ENCODE measurements around the gene GABRR1. TPM values are rescaled to one million over a fixed set of nuclear protein-coding genes. Genes with fewer than 3 reads are reported as not detected.

GABRR1 gene
- total RNA-seq, 4 donors from 2014 or later: 0.31 TPM; not detected in 3

DNA sequence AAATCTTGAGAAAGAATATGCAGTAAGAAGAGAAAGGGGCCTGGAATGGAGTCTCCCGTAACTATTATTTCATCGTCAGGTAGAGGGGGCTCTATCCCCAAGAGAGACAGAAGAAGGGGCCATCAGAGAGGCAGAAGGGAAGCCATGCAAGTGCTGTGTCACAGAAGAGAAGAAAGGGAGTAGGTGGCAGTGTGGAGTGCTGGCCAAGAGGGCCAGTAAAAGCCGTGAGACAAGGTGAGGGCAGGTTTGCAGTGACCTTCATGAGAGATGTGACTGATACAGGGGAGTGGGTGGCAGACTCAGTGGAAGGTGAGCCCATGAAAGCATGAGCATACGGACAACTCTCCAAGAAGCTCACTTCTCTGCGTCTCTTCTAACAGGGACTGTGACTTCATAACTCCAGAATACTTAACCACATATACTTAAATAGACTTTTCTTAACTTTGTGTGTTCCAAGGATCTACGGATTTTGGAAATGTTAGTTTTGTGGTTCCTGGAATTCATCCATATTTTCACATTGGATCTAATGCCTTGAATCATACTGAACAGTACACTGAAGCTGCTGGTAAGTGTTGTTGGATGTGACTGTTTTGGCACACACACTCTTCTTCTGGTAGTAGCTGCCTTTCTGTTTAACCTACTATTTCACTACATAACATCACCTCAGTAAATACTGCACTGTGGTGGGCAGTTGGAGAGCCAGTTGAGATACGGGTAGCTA lies 55.7 kb downstream of the GABRR1 start:
- peak; percentile 75 for ATAC-seq
- WGBS, 2 donors (ENCODE audit: low coverage in 1 of 2): 47 to 56% methylated on average over 7 of the region's 7 CpGs
- Histone ChIP-seq H3K4me1 (peaks cover 3 to 53% (median 3%) of the 10 kb centered on the region in 3 donors), H3K27me3 (no peaks in the 10 kb centered on the region), H3K27ac (peak overlapping the region; percentile 88 to 95 (median 90)), H3K4me3 (peak overlapping the region in 1 of 2 donors; percentile 23), H3K36me3 (peaks cover 0 to 29% of the 10 kb centered on the region in 2 donors), H3K9me3 (no peaks in the 10 kb centered on the region)
- TF ChIP-seq EP300 (IDR thresholded peaks at IDR 0.05) (no peak), POLR2AphosphoS5 (IDR thresholded peaks at IDR 0.05) (peak; percentile 77), POLR2A (IDR thresholded peaks at IDR 0.05) (no peak)

DNA sequence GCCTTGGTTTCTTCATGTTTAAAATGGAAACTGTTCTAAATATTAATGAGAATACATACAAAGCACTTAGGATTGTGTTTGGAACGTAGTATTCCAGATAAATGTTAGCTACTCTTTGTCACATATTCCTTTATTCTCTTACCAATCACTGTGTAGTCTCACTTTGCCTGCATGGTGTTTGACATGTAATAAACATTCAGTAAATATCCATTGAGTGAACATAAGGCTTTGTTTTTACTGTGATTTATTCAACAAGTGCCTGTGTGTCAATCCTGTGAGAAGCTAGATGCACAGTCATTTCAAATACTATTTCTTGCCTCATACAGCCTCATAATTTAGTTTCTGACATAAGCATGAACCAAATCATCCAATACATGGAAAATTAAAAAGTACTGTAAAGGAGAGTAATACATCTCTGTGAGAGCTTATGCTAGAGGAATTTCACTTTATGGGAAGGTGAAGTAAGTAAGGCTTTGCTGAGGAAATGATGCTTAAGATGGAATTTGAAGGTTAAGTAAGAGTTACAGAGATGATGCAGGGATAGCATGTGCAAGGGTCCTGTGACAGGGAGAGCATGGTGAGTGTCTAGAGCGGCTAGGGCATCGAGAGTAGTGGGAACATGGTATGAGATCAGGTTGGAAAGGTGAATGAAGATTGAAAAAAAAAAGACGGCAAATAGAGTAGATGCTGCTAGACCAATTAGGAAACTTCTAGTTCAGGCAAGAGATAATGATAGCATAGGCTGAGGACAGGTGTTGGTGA lies 56.6 kb downstream of the GABRR1 start:
- H3K27me3 ChIP-seq: no peaks in the 10 kb centered on the region
- peaks cover 3 to 53% (median 3%) of the 10 kb centered on the region in 3 donors for H3K4me1 ChIP-seq
- TF ChIP-seq POLR2AphosphoS5 (IDR thresholded peaks at IDR 0.05) (no peak), EP300 (IDR thresholded peaks at IDR 0.05) (no peak), POLR2A (IDR thresholded peaks at IDR 0.05) (no peak)
- TF ChIP-seq, protein P1, sequence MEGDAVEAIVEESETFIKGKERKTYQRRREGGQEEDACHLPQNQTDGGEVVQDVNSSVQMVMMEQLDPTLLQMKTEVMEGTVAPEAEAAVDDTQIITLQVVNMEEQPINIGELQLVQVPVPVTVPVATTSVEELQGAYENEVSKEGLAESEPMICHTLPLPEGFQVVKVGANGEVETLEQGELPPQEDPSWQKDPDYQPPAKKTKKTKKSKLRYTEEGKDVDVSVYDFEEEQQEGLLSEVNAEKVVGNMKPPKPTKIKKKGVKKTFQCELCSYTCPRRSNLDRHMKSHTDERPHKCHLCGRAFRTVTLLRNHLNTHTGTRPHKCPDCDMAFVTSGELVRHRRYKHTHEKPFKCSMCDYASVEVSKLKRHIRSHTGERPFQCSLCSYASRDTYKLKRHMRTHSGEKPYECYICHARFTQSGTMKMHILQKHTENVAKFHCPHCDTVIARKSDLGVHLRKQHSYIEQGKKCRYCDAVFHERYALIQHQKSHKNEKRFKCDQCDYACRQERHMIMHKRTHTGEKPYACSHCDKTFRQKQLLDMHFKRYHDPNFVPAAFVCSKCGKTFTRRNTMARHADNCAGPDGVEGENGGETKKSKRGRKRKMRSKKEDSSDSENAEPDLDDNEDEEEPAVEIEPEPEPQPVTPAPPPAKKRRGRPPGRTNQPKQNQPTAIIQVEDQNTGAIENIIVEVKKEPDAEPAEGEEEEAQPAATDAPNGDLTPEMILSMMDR (IDR thresholded peaks at IDR 0.05): no peak
- 82 to 94% methylated on average over 3 to 4 of the region's 4 CpGs for WGBS, 2 donors (ENCODE audit: low coverage in 1 of 2)
- H3K27ac ChIP-seq: peak overlapping the region; percentile 88 to 95 (median 90)
- H3K36me3 ChIP-seq: peaks cover 0 to 28% of the 10 kb centered on the region in 2 donors
- no peak for ATAC-seq
- H3K9me3 ChIP-seq: no peaks in the 10 kb centered on the region
- H3K4me3 ChIP-seq: no peak overlapping the region

DNA sequence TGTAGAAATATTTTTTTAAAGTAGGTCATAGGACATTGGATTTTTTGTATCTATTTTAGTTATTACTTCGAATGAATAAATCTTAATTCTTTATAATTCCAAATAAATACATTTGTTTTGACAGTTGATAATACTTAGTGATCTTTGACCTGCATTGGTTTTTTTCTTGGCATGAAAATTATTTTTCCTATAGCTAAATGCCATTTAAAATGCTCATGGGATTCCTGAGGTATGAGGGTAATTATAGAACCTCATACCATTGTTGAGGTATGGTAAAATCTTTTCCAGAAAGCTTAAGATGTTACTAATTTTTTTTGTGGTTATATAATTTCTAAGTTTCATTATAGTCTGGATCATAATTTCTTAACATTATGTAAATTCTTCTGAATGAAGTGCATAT lies 63.0 kb downstream of the GABRR1 start:
- 64 to 67% methylated on average over 1 of the region's 1 CpG for WGBS, 2 donors (ENCODE audit: low coverage in 1 of 2)

DNA sequence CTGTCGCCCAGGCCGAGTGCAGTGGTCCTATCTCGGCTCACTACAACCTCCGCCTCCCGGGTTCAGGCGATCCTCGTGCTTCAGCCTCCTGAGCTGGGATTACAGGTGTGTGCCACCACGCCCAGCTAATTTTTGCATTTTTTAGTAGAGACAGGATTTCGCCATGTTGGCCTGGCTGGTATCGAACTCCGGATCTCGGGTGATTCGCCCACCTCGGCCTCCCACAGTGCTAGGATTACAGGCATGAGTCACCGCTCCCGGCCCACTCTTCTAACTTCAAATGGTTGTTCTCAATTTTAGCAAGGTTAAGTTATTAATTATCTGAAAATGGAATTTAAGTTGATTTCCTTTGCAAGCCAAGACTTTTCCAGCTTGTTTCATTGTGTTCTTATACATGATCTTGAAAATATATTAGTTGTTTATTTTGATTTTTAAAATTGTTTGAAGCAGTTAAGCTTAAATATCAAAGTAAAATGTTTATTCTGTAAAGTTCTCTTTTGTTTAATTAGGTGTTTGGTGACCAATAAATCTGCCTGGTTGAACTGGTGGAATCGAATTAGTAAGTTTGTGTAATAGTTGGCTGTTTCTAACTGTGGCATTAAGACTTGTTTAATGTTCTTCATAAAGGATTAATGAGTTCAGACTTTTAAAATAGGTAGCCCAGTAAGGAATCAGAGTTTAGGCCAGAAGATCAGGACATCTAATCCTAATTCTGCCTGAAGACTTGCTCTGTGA lies 69.0 kb downstream of the GABRR1 start:
- no peak for ATAC-seq
- no peaks in the 10 kb centered on the region for H3K27me3 ChIP-seq
- H3K27ac ChIP-seq: peak overlapping the region in 3 of 4 donors; percentile 16 to 95 (median 95)
- no peak overlapping the region for H3K4me3 ChIP-seq
- H3K36me3 ChIP-seq: peaks cover 0 to 16% of the 10 kb centered on the region in 2 donors
- peaks cover 0 to 44% (median 4%) of the 10 kb centered on the region in 3 donors for H3K4me1 ChIP-seq
- 81 to 85% methylated on average over 14 to 16 of the region's 17 CpGs for WGBS, 2 donors (ENCODE audit: low coverage in 1 of 2)
- TF ChIP-seq, protein P1 (IDR thresholded peaks at IDR 0.05): no peak
- H3K9me3 ChIP-seq: no peaks in the 10 kb centered on the region

More for the DNA sequence above, 63.0 kb downstream of the GABRR1 start:
- H3K36me3 ChIP-seq: peaks cover 0 to 28% of the 10 kb centered on the region in 2 donors
- ATAC-seq: no peak
- no peak overlapping the region for H3K27ac ChIP-seq
- H3K4me1 ChIP-seq: peaks cover 0 to 1% (median 0%) of the 10 kb centered on the region in 3 donors
- no peak for TF ChIP-seq EP300 (IDR thresholded peaks at IDR 0.05)
- TF ChIP-seq, protein P1 (IDR thresholded peaks at IDR 0.05): no peak
- no peak for TF ChIP-seq POLR2AphosphoS5 (IDR thresholded peaks at IDR 0.05)
- no peak for TF ChIP-seq POLR2A (IDR thresholded peaks at IDR 0.05)
- no peaks in the 10 kb centered on the region for H3K9me3 ChIP-seq
- no peak overlapping the region for H3K4me3 ChIP-seq
- H3K27me3 ChIP-seq: no peaks in the 10 kb centered on the region
